NCI-H187 (cell line): ENCODE data around the gene CTSC.

ENCODE experiments used
- DNase-seq, 2 experiments: peaks; one replicate each; lab custom pipeline; 2025; lab: John Stamatoyannopoulos, UW

The CTSC gene

GRCh38 chr11:88337181-88337986 lies at the start of gene CTSC:
Gene CTSC, minus strand, starts transcription at chr11:88337736. Its CDS starts 64 bp downstream, at chr11:88337672.
- DNase-seq: peak; percentile 36

GRCh38 chr11:88384669-88385005 lies 47.1 kb upstream of the CTSC start:
- DNase-seq: no peak

- DNase-seq: no peak
Measured at GRCh38 chr11:88384004-88384668, 46.6 kb upstream of the CTSC start.

GRCh38 chr11:88383447-88383846 lies 45.9 kb upstream of the CTSC start:
- DNase-seq: no peak

GRCh38 chr11:88379130-88379529 lies 41.6 kb upstream of the CTSC start:
- DNase-seq: no peak

- no peak for DNase-seq
Measured at GRCh38 chr11:88378422-88379066, 41.0 kb upstream of the CTSC start.

GRCh38 chr11:88377646-88378045 lies 40.1 kb upstream of the CTSC start:
- no peak for DNase-seq

GRCh38 chr11:88377144-88377543 lies 39.6 kb upstream of the CTSC start:
- no peak for DNase-seq

- no peak for DNase-seq
Measured at GRCh38 chr11:88375927-88376470, 38.5 kb upstream of the CTSC start.

GRCh38 chr11:88370782-88371181 lies 33.2 kb upstream of the CTSC start:
- no peak for DNase-seq

GRCh38 chr11:88367310-88367709 lies 29.8 kb upstream of the CTSC start:
- DNase-seq: no peak

GRCh38 chr11:88363648-88364065 lies 26.1 kb upstream of the CTSC start:
- DNase-seq: no peak

- DNase-seq: no peak
Measured at GRCh38 chr11:88363004-88363403, 25.5 kb upstream of the CTSC start.

- no peak for DNase-seq
Measured at GRCh38 chr11:88360141-88360540, 22.6 kb upstream of the CTSC start.

- DNase-seq: no peak
Measured at GRCh38 chr11:88359541-88359940, 22.0 kb upstream of the CTSC start.

GRCh38 chr11:88359114-88359513 lies 21.6 kb upstream of the CTSC start:
- DNase-seq: no peak

- DNase-seq: no peak
Measured at GRCh38 chr11:88358040-88358431, 20.5 kb upstream of the CTSC start.

- no peak for DNase-seq
Measured at GRCh38 chr11:88357323-88358039, 19.9 kb upstream of the CTSC start.

GRCh38 chr11:88355887-88356286 lies 18.4 kb upstream of the CTSC start:
- DNase-seq: no peak

- DNase-seq: no peak
Measured at GRCh38 chr11:88354912-88355311, 17.4 kb upstream of the CTSC start.

- DNase-seq: no peak
Measured at GRCh38 chr11:88353835-88354496, 16.4 kb upstream of the CTSC start.

- no peak for DNase-seq
Measured at GRCh38 chr11:88353386-88353785, 15.8 kb upstream of the CTSC start.
